Tibial nerve (tissue), 4 donors: ENCODE measurements around the gene PWWP2B. TPM values are rescaled to one million over a fixed set of nuclear protein-coding genes. Genes with fewer than 3 reads are reported as not detected.
A peak's percentile ranks its signal among the peaks of the same experiment; 100 is the strongest.

Source experiments
- DNase-seq, 2 donors: peaks; one replicate each; pipeline ENCODE4 v3.0.0-alpha.2; 2019; ENCODE audit warnings: low spot score in 2 of 2
- H3K27ac ChIP-seq, 4 donors: fragments of 200-600 bp; sonication (generic) in 3 of 4; one replicate each; pipeline ENCODE4 v1.5.1; 2017 to 2019; ENCODE audit warnings: mild to moderate bottlenecking in 1 of 4
- H3K27me3 ChIP-seq, 2 donors: fragments of 200-600 bp; sonication (generic) in 1 of 2; one replicate each; pipeline versions ENCODE4 v1.5.1 to v1.6.0; 2017 to 2019
- H3K36me3 ChIP-seq, 3 donors: fragments of 200-600 bp; sonication (generic); one replicate each; pipeline ENCODE4 v1.5.1; 2018 to 2019
- H3K4me1 ChIP-seq, 4 donors: fragments of 200-600 bp; sonication (generic) in 3 of 4; one replicate each; pipeline ENCODE4 v1.5.1; 2017 to 2019
- H3K4me3 ChIP-seq, 4 donors: fragments of 200-600 bp; sonication (generic) in 3 of 4; one replicate each; pipeline ENCODE4 v1.5.1; 2017 to 2019; ENCODE audit warnings: mild to moderate bottlenecking in 1 of 4, moderate library complexity in 1 of 4
- H3K9me3 ChIP-seq, 4 donors: fragments of 200-600 bp; sonication (generic) in 3 of 4; one replicate each; pipeline ENCODE4 v1.5.1; 2017 to 2019
- EP300 ChIP-seq, 2 donors: sonication (generic); formaldehyde crosslinking; IDR thresholded peaks; one replicate each; pipeline ENCODE4 v1.6.1; 2017; ENCODE audit warnings: antibody characterized with exemption in 2 of 2, mild to moderate bottlenecking in 1 of 2
- POLR2A ChIP-seq, 2 donors: fragments of 450-650 bp; IDR thresholded peaks; one replicate each; pipeline ENCODE4 v1.6.1; 2017; ENCODE audit warnings: antibody characterized with exemption in 2 of 2, mild to moderate bottlenecking in 2 of 2, moderate library complexity in 2 of 2
- WGBS, 2 donors: methylation state at CpG; one replicate each; pipeline ENCODE4 v1.1.5; 2018; 5-methylcytosine and 5-hydroxymethylcytosine counted together
- total RNA-seq, 4 donors: library from RNA; depleted of rRNA; stranded (reverse); fragments of >200 nt; gene quantifications; one replicate each; pipeline ENCODE4 v1.1.0, GENCODE V29; 2016
- TF ChIP-seq, protein P1 (sequence below), 5 experiments: fragments of 200-600 bp in 3 of 5; fragments of 450-650 bp in 2 of 5; sonication (generic) in 3 of 5; IDR thresholded peaks; one replicate each; pipeline ENCODE4 v1.5.1; 2016 to 2019; ENCODE audit warnings: antibody characterized with exemption in 5 of 5, mild to moderate bottlenecking in 3 of 5, moderate library complexity in 2 of 5

PWWP2B gene
- total RNA-seq, 4 donors from 2014 or later = 12.6 to 23.7 (median 15.1) TPM

DNA sequence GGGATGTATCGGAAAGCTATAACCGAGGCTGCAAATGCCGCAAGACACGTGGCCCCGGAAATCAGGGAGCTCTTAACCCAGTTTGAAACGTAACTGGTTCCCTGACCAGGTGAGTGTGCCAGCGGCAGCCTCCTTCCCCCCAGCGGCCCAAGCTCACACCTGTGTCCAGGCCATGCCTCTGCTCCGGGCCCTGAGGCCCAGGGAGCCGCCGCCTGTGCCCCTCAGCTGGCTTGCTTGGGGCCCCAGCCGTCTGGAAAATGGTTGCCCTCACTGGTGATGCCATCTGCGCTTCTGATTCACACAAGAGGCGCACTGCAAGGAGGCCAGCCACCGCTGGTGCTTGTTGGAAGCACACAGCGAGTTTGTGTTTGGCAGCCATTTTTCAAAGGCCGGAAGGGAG is 9.2 kb downstream of the PWWP2B start:
- H3K9me3 ChIP-seq = no peaks in the 10 kb centered on the region
- 96 to 97% methylated on average over 16 to 17 of the region's 17 CpGs for WGBS, 2 donors
- H3K4me3 ChIP-seq = no peak overlapping the region
- TF ChIP-seq POLR2A (IDR thresholded peaks at IDR 0.05) (no peak), EP300 (IDR thresholded peaks at IDR 0.05) (no peak)
- TF ChIP-seq, protein P1, sequence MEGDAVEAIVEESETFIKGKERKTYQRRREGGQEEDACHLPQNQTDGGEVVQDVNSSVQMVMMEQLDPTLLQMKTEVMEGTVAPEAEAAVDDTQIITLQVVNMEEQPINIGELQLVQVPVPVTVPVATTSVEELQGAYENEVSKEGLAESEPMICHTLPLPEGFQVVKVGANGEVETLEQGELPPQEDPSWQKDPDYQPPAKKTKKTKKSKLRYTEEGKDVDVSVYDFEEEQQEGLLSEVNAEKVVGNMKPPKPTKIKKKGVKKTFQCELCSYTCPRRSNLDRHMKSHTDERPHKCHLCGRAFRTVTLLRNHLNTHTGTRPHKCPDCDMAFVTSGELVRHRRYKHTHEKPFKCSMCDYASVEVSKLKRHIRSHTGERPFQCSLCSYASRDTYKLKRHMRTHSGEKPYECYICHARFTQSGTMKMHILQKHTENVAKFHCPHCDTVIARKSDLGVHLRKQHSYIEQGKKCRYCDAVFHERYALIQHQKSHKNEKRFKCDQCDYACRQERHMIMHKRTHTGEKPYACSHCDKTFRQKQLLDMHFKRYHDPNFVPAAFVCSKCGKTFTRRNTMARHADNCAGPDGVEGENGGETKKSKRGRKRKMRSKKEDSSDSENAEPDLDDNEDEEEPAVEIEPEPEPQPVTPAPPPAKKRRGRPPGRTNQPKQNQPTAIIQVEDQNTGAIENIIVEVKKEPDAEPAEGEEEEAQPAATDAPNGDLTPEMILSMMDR (IDR thresholded peaks at IDR 0.05) = no peak
- H3K36me3 ChIP-seq = peaks cover 0 to 35% (median 0%) of the 10 kb centered on the region in 3 donors
- no peak for DNase-seq
- peaks cover 0 to 45% (median 30%) of the 10 kb centered on the region in 4 donors for H3K4me1 ChIP-seq
- no peak overlapping the region for H3K27ac ChIP-seq
- no peaks in the 10 kb centered on the region for H3K27me3 ChIP-seq

DNA sequence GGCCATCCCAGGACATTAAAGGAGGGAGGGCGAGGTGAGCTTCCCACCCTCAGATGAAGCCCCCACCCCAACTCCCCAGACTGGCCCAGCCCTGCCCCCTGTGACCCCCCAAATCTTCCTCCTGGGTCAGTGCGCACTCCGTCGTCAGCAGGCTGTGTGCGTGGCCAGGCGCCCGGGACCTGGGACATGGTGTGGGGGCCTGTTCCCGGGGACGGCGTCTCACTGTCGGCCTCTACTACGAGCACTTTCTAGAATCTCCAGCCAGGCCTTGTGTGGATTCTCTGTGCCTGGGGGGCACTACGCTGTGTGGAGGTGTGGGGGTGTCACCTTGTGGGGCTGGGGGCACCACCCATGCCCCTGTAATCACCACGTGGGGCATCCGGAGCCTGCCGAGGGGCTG is 9.8 kb downstream of the PWWP2B start:
- Histone ChIP-seq H3K27ac (peak overlapping the region in 3 of 4 donors; percentile 72 to 85 (median 82)), H3K27me3 (no peaks in the 10 kb centered on the region), H3K9me3 (no peaks in the 10 kb centered on the region), H3K4me3 (no peak overlapping the region), H3K4me1 (peaks cover 0 to 45% (median 32%) of the 10 kb centered on the region in 4 donors), H3K36me3 (peaks cover 0 to 35% (median 0%) of the 10 kb centered on the region in 3 donors)
- 93 to 98% methylated on average over 11 to 12 of the region's 16 CpGs for WGBS, 2 donors
- DNase-seq = no peak
- TF ChIP-seq EP300 (IDR thresholded peaks at IDR 0.05) (no peak), POLR2A (IDR thresholded peaks at IDR 0.05) (no peak)
- TF ChIP-seq, protein P1 (IDR thresholded peaks at IDR 0.05) = no peak

DNA sequence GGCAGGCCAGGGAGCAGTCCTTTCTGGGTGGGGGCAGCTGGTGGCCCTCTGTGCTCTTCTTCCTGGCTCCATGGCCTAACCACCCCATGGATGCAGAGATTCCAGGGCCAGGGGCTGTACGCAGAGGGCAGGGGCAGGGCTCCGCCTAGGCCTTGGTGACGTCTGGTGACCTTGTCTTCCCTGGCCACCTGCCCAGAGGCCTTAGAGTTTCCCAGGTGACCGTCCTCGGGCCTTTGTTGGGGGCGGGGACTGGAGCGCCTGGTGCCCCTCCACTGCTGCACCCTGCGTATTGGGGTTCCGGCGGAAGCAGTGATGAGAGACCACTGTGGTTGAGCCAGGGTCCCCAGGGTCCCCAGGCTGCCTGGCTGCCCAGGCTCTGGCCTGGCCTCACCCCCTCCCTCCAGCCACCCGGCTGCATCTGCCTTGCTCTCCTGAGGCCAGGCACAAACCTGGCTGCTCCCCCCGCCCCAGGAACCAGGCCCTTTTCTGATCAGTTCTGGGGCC is 10.3 kb downstream of the PWWP2B start:
- Histone ChIP-seq H3K27ac (peak overlapping the region; percentile 47 to 85 (median 77)), H3K4me1 (peaks cover 0 to 45% (median 36%) of the 10 kb centered on the region in 4 donors), H3K27me3 (no peaks in the 10 kb centered on the region), H3K4me3 (peak overlapping the region in 1 of 4 donors; percentile 16), H3K36me3 (peaks cover 0 to 35% (median 0%) of the 10 kb centered on the region in 3 donors), H3K9me3 (no peaks in the 10 kb centered on the region)
- no peak for DNase-seq
- TF ChIP-seq, protein P1 (IDR thresholded peaks at IDR 0.05) = no peak
- TF ChIP-seq EP300 (IDR thresholded peaks at IDR 0.05) (no peak), POLR2A (IDR thresholded peaks at IDR 0.05) (no peak)
- 74 to 76% methylated on average over 9 to 10 of the region's 12 CpGs for WGBS, 2 donors

DNA sequence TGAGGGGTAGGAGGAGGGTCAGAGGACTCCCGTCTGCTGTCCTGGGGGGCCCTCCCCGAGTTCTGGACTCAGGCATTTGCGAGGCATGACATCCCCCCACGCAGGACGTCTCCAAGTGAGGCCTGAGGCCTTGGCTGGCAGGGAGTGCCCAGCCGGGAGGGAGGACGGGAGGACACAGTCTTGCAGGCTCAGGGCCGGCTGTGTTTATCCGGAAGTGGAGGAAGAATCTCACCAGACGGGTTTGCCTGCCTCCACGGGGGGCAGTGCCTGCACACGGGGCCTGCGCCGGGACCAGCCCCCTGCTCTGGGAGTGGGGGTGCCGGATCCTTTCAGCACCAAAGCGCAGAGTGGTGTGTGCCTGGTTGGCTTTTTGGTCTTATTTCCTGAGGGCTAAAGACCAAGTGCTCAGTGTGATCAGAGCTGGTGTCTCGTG is 10.9 kb downstream of the PWWP2B start:
- Histone ChIP-seq H3K27ac (peak overlapping the region; percentile 47 to 85 (median 77)), H3K4me1 (peaks cover 0 to 50% (median 36%) of the 10 kb centered on the region in 4 donors), H3K4me3 (peak overlapping the region in 2 of 4 donors; percentile 6 to 16), H3K36me3 (peaks cover 0 to 35% (median 0%) of the 10 kb centered on the region in 3 donors), H3K27me3 (no peaks in the 10 kb centered on the region), H3K9me3 (no peaks in the 10 kb centered on the region)
- 19 to 27% methylated on average over 5 to 9 of the region's 17 CpGs for WGBS, 2 donors
- DNase-seq = no peak
- TF ChIP-seq EP300 (IDR thresholded peaks at IDR 0.05) (no peak), POLR2A (IDR thresholded peaks at IDR 0.05) (no peak)
- TF ChIP-seq, protein P1 (IDR thresholded peaks at IDR 0.05) = no peak

DNA sequence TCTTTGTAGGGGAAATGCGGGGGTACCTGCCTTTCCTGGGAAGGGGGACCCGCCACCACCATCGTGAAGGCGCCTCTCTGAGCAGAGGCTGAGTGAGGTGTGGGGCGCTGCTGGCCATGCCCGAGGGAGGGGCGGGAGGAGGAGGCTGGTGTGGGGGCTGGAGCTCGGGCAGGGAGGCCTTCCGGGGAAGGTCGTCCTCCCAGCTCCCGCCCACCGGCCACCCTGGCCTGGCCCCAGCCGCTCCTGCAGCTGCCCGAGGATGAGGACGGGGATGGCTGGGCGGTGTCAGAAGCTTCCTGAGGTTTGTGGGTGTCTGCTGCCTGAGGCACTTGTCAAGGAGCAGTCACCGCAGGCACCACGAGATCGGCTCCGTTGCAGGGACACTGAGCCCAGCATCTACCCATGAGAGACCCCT is 11.4 kb downstream of the PWWP2B start:
- H3K36me3 ChIP-seq = peaks cover 0 to 35% (median 0%) of the 10 kb centered on the region in 3 donors
- 27 to 62% methylated on average over 5 to 10 of the region's 20 CpGs for WGBS, 2 donors
- no peak for DNase-seq
- H3K27me3 ChIP-seq = no peaks in the 10 kb centered on the region
- H3K4me1 ChIP-seq = peaks cover 0 to 53% (median 36%) of the 10 kb centered on the region in 4 donors
- peak overlapping the region in 2 of 4 donors; percentile 6 to 16 for H3K4me3 ChIP-seq
- peak overlapping the region; percentile 47 to 85 (median 77) for H3K27ac ChIP-seq
- TF ChIP-seq, protein P1 (IDR thresholded peaks at IDR 0.05) = no peak
- H3K9me3 ChIP-seq = no peaks in the 10 kb centered on the region
